ENCODE results near the gene NISCH.

Gene NISCH

DNA sequence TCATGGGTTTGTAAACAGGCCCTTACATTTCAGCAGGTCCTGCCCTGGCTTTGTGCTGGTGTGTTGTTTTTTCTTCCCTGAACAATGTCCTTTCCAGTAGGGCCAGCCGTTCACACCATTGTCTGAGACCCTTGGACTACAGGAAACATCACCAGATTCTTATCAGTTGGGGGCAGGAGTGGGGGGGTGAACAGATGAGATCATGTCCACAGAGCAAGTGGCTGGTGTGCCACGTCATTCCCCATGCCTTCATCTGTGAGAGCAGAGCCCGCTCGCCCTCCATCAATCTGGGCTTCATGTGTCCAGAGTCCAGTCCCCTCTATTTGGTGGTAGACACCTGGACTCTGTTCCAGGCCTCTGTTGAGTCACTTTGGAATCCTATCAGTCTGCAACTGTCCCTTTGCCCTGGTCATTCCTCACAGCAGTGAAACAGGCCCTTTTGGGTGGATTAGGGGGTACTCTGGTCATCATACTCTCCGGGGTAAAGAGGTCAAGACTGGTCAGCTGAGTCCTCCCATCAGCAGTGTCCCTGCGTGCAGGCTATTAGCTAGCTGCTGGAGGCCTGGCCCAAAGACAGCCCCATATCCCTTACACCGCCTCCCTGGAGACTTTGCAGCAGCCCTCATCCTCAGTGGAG is 25.5 kb upstream of the NISCH start:
- Histone ChIP-seq H3K4me3 (ENCODE audit: low read length) (no peak overlapping the region), H3K9ac (ENCODE audit: low read length) (no peak overlapping the region)

GRCh38 chr3:52430416-52430810 is 25.0 kb upstream of the NISCH start:
- Histone ChIP-seq H3K27me3 (ENCODE audit: control insufficient read depth, insufficient read depth, low read length) (peaks cover 6% of the 10 kb centered on the region), H3K36me3 (ENCODE audit: control insufficient read depth, insufficient read depth, low read length) (no peaks in the 10 kb centered on the region), H3K4me3 (ENCODE audit: low read length) (no peak overlapping the region), H3K4me1 (ENCODE audit: control insufficient read depth, insufficient read depth, low read length) (peaks cover 3% of the 10 kb centered on the region), H3K9ac (ENCODE audit: low read length) (no peak overlapping the region), H3K9me3 (ENCODE audit: control insufficient read depth, low read length) (no peaks in the 10 kb centered on the region)

More for the DNA sequence above, 25.5 kb upstream of the NISCH start:
- peaks cover 6% of the 10 kb centered on the region for H3K27me3 ChIP-seq (ENCODE audit: control insufficient read depth, insufficient read depth, low read length)
- no peaks in the 10 kb centered on the region for H3K36me3 ChIP-seq (ENCODE audit: control insufficient read depth, insufficient read depth, low read length)
- H3K9me3 ChIP-seq (ENCODE audit: control insufficient read depth, low read length), result no peaks in the 10 kb centered on the region
- no peaks in the 10 kb centered on the region for H3K4me1 ChIP-seq (ENCODE audit: control insufficient read depth, insufficient read depth, low read length)

DNA sequence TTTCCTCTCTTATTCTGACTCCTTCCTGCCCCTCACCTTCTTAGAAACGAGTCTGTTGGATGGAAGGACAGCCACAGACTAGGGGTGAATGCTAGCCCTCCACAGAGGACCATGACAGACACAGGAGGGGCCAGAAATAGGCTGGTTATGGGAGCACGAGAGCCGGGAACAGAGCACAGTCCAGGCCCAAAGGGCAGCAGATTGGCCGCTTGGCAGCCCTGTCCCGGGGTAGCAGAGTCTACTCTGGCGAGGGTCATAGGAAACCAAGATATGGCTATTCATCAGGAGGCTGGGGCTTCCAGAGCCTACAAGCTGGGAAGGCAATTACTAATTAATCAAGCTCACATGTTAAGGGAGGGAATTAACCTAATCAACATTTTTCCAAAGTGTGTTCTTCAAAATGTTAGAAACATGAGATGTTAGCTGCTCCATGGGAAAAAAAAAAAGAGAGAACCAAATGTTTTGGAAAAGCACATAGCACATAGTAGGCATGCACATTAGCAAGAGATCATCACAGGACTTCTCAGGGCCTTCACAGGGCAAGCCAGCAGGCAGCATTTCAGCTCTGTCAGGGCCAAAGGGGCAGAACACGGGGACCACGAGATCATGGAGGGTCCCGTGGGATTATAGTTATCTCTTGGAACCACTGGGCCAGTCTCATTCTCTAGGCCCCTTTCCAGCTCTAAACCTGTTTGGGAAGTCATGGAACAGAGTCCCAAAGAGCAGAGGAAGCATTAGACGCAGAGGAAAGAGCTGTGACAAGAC is 23.8 kb upstream of the NISCH start:
- peaks cover 6% of the 10 kb centered on the region for H3K27me3 ChIP-seq (ENCODE audit: control insufficient read depth, insufficient read depth, low read length)
- no peak overlapping the region for H3K9ac ChIP-seq (ENCODE audit: low read length)

GRCh38 chr3:52432225-52432624 is 23.2 kb upstream of the NISCH start:
- Histone ChIP-seq H3K27me3 (ENCODE audit: control insufficient read depth, insufficient read depth, low read length) (peaks cover 6% of the 10 kb centered on the region), H3K36me3 (ENCODE audit: control insufficient read depth, insufficient read depth, low read length) (no peaks in the 10 kb centered on the region), H3K4me3 (ENCODE audit: low read length) (no peak overlapping the region), H3K4me1 (ENCODE audit: control insufficient read depth, insufficient read depth, low read length) (peaks cover 3% of the 10 kb centered on the region), H3K9me3 (ENCODE audit: control insufficient read depth, low read length) (no peaks in the 10 kb centered on the region), H3K9ac (ENCODE audit: low read length) (no peak overlapping the region)

More for the DNA sequence above, 23.8 kb upstream of the NISCH start:
- H3K9me3 ChIP-seq (ENCODE audit: control insufficient read depth, low read length), result no peaks in the 10 kb centered on the region
- peaks cover 3% of the 10 kb centered on the region for H3K4me1 ChIP-seq (ENCODE audit: control insufficient read depth, insufficient read depth, low read length)
- no peaks in the 10 kb centered on the region for H3K36me3 ChIP-seq (ENCODE audit: control insufficient read depth, insufficient read depth, low read length)
- H3K4me3 ChIP-seq (ENCODE audit: low read length), result no peak overlapping the region

GRCh38 chr3:52432691-52433141 is 22.7 kb upstream of the NISCH start:
- Histone ChIP-seq H3K27me3 (ENCODE audit: control insufficient read depth, insufficient read depth, low read length) (peaks cover 6% of the 10 kb centered on the region), H3K4me1 (ENCODE audit: control insufficient read depth, insufficient read depth, low read length) (peaks cover 7% of the 10 kb centered on the region), H3K4me3 (ENCODE audit: low read length) (no peak overlapping the region), H3K9ac (ENCODE audit: low read length) (no peak overlapping the region), H3K9me3 (ENCODE audit: control insufficient read depth, low read length) (no peaks in the 10 kb centered on the region), H3K36me3 (ENCODE audit: control insufficient read depth, insufficient read depth, low read length) (no peaks in the 10 kb centered on the region)

DNA sequence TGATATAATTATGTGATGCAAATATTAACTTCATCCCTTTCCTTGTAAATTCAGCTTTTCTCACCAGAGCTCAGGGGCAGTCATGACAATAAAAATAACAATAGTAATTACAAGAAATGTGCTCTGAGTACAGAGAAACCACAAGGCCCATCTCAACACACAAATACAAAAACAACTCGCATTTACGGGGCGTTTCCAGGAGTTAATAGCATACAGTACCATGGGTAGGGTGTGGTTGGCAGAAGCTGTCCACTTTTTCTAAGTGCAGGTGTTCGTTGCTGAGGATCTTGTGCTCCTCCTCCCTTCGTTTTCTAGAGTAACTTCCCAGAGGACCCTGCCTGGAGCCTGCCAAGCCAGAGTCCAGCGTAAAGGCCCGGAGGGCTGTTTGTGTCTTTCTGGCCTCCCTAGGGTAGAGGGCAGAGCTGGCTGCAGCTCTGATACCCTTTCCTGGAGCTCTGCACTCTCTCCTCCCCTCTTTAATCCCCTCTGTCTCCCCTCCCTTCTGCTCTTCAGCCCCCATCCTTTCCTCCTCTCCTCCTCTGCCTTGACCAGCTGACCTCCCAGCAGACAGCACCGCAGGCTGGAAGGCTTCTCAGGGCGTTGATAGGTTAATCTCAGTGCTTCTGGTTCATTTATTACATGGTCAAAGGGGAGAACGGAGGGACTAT is 21.9 kb upstream of the NISCH start:
- Histone ChIP-seq H3K9ac (ENCODE audit: low read length) (no peak overlapping the region), H3K4me1 (ENCODE audit: control insufficient read depth, insufficient read depth, low read length) (peaks cover 14% of the 10 kb centered on the region), H3K36me3 (ENCODE audit: control insufficient read depth, insufficient read depth, low read length) (no peaks in the 10 kb centered on the region), H3K9me3 (ENCODE audit: control insufficient read depth, low read length) (no peaks in the 10 kb centered on the region), H3K4me3 (ENCODE audit: low read length) (no peak overlapping the region), H3K27me3 (ENCODE audit: control insufficient read depth, insufficient read depth, low read length) (peaks cover 6% of the 10 kb centered on the region)

DNA sequence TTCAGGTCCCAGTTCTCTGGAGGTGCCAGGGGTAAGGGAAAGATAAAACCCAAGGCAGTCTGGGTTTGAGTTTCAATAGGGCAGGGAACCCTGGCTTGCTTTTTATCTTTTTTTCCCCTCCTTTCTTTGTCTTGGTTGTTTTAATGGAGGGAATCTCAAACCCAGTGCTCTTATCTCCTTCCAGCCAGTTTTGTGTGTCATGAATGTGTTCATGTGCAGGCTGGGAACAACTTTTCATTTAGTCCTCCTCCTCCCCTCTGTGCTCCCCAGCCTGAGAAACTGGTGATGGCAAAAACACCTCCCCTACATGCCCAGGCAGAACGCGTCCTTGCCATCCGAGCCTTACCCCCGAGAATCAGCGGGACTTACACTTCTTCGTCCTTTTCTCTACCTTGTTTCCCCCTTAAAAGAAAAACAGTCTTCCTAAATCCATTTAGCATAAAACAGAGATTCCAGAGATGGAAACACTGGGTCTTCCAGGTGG is 21.4 kb upstream of the NISCH start:
- no peaks in the 10 kb centered on the region for H3K9me3 ChIP-seq (ENCODE audit: control insufficient read depth, low read length)
- peaks cover 6% of the 10 kb centered on the region for H3K27me3 ChIP-seq (ENCODE audit: control insufficient read depth, insufficient read depth, low read length)
- peaks cover 14% of the 10 kb centered on the region for H3K4me1 ChIP-seq (ENCODE audit: control insufficient read depth, insufficient read depth, low read length)
- H3K36me3 ChIP-seq (ENCODE audit: control insufficient read depth, insufficient read depth, low read length), result no peaks in the 10 kb centered on the region
- H3K9ac ChIP-seq (ENCODE audit: low read length), result no peak overlapping the region
- no peak overlapping the region for H3K4me3 ChIP-seq (ENCODE audit: low read length)

GRCh38 chr3:52434491-52435115 is 20.8 kb upstream of the NISCH start:
- Histone ChIP-seq H3K36me3 (ENCODE audit: control insufficient read depth, insufficient read depth, low read length) (no peaks in the 10 kb centered on the region), H3K4me1 (ENCODE audit: control insufficient read depth, insufficient read depth, low read length) (peaks cover 14% of the 10 kb centered on the region), H3K9me3 (ENCODE audit: control insufficient read depth, low read length) (no peaks in the 10 kb centered on the region), H3K9ac (ENCODE audit: low read length) (no peak overlapping the region), H3K27me3 (ENCODE audit: control insufficient read depth, insufficient read depth, low read length) (peaks cover 6% of the 10 kb centered on the region), H3K4me3 (ENCODE audit: low read length) (no peak overlapping the region)

GRCh38 chr3:52435246-52436101 is 19.9 kb upstream of the NISCH start:
- no peaks in the 10 kb centered on the region for H3K9me3 ChIP-seq (ENCODE audit: control insufficient read depth, low read length)
- peaks cover 14% of the 10 kb centered on the region for H3K4me1 ChIP-seq (ENCODE audit: control insufficient read depth, insufficient read depth, low read length)
- H3K27me3 ChIP-seq (ENCODE audit: control insufficient read depth, insufficient read depth, low read length), result peaks cover 6% of the 10 kb centered on the region
- H3K9ac ChIP-seq (ENCODE audit: low read length), result no peak overlapping the region
- no peak overlapping the region for H3K4me3 ChIP-seq (ENCODE audit: low read length)
- H3K36me3 ChIP-seq (ENCODE audit: control insufficient read depth, insufficient read depth, low read length), result no peaks in the 10 kb centered on the region

DNA sequence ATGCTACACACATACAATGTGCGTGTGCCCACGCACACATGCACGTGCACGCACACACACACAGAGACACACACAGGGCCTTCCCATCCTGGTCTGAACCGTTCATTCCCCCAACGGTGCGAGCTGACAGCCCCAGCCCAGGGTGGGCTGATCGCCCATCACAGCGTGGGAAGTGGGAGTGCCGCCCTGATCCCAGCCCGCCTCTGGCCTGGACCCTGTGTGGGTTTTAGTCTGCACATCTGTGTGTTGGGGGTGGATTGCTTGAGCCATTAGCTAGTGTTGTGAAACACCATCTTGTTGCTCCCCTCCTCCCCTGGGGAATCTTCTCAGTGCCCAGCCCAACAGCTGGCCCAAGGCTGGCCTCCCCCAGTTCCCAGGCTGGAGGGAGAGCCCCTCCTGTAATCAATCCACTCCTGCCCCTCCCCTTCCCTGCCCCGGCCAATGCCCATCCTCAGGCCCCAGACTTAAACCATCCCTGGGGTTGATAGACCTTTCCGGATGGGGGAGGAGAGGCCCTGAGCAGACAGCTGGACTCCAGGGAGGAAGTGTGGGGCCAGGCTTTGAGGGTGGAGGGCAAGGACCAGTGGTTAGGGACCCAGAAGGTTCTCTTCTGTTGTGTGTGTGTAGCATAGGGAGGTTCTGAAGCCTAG is 18.8 kb upstream of the NISCH start:
- no peak overlapping the region for H3K4me3 ChIP-seq (ENCODE audit: low read length)
- H3K27me3 ChIP-seq (ENCODE audit: control insufficient read depth, insufficient read depth, low read length), result no peaks in the 10 kb centered on the region
- peaks cover 14% of the 10 kb centered on the region for H3K4me1 ChIP-seq (ENCODE audit: control insufficient read depth, insufficient read depth, low read length)
- H3K9ac ChIP-seq (ENCODE audit: low read length), result no peak overlapping the region
- H3K9me3 ChIP-seq (ENCODE audit: control insufficient read depth, low read length), result no peaks in the 10 kb centered on the region
- no peaks in the 10 kb centered on the region for H3K36me3 ChIP-seq (ENCODE audit: control insufficient read depth, insufficient read depth, low read length)

Data from mucosa of stomach (tissue), 1 donor.